K562 (cell line): Measurements from ENCODE around the gene EVI5L. TPM values are rescaled to one million over a fixed set of nuclear protein-coding genes. Genes with fewer than 3 reads are reported as not detected.

Experiments
- ATAC-seq: fragments of 200-7000 bp; cut with Tn5 transposase; 3 replicates; pipeline ENCODE4 v1.9.1; 2020; ENCODE audit warnings: moderate library complexity
- BruUV-seq: library from RNA; stranded (reverse); fragments of 400-500 nt; replicated peaks from 2 replicates; lab custom pipeline; 2021; lab: Mats Ljungman, UMichigan
- CTCF ChIA-PET: fragments of 300-600 bp; formaldehyde crosslinking; extraction: SDS; loops from one replicate; lab custom pipeline; 2021; ENCODE audit warnings: low intra/inter-chr PET ratio; lab: Yijun Ruan, JAX
- POLR2A ChIA-PET: fragments of 300-600, 350-650 bp; sonication (Branson Sonifier 250); formaldehyde crosslinking; extraction: SDS; loops from one replicate; lab custom pipeline; 2021; ENCODE audit warnings: antibody characterized with exemption, inconsistent platforms; lab: Yijun Ruan, JAX
- DNase-seq, 4 experiments: peaks; one replicate each; pipeline versions ENCODE4 v3.0.0 to v3.0.0-alpha.2; 2011 to 2018; ENCODE audit warnings: low spot score in 3 of 4, mixed read lengths in 3 of 4; ENCODE audit errors: extremely low read depth in 1 of 4
- FAIRE-seq: peaks from 2 replicates; lab custom pipeline; 2011; peaks lifted over from hg19 to GRCh38; lab: Jason Lieb, UNC
- H2AFZ ChIP-seq: 2 replicates; pipeline ENCODE4 v1.6.0; 2011; ENCODE audit warnings: low read depth, low read length, control low read depth, inconsistent platforms
- H3K27ac ChIP-seq: fragments of 200-600 bp; 3 replicates; pipeline ENCODE4 v1.8.0; 2011; ENCODE audit warnings: low read depth, mild to moderate bottlenecking, control low read depth, inconsistent platforms, low read length, moderate library complexity, mixed read lengths; ENCODE audit errors: extremely low read depth
- H3K27me3 ChIP-seq, 2 experiments: fragments of 300-600 bp in 1 of 2; 2 replicates in 1 of 2; 3 replicates in 1 of 2; pipeline versions ENCODE4 v1.6.0 to v1.8.0; 2011; ENCODE audit warnings: inconsistent platforms in 2 of 2, low read length in 2 of 2, mild to moderate bottlenecking in 1 of 2, mixed read lengths in 1 of 2, moderate library complexity in 1 of 2; ENCODE audit not compliant: control insufficient read depth in 2 of 2, insufficient read depth in 2 of 2
- H3K36me3 ChIP-seq: fragments of 300-600 bp; 3 replicates; pipeline ENCODE4 v1.8.0; 2011; ENCODE audit warnings: mild to moderate bottlenecking, low read length, inconsistent platforms; ENCODE audit not compliant: control insufficient read depth, insufficient read depth
- H3K4me1 ChIP-seq, 2 experiments: fragments of 200-600 bp in 1 of 2; replicated peaks in 1 of 2; 2 replicates in 1 of 2; 3 replicates in 1 of 2; pipeline versions ENCODE4 v1.5.1 to v1.8.0; 2011; ENCODE audit warnings: inconsistent platforms in 2 of 2, low read length in 2 of 2, mild to moderate bottlenecking in 1 of 2, mixed read lengths in 1 of 2, moderate library complexity in 1 of 2; ENCODE audit not compliant: control insufficient read depth in 2 of 2, insufficient read depth in 2 of 2
- H3K4me2 ChIP-seq: 2 replicates; pipeline ENCODE4 v1.6.1; 2011; ENCODE audit warnings: low read length, control low read depth, inconsistent platforms, mixed read lengths; ENCODE audit not compliant: insufficient read depth
- H3K4me3 ChIP-seq: fragments of 200-600 bp; sonication (generic), shearing (Covaris generic); 2 replicates; pipeline ENCODE4 v1.5.1; 2016; ENCODE audit warnings: control low read depth, inconsistent platforms
- H3K79me2 ChIP-seq: fragments of 200-600 bp; 3 replicates; pipeline ENCODE4 v1.8.0; 2011; ENCODE audit warnings: low read length, inconsistent platforms; ENCODE audit not compliant: control insufficient read depth, insufficient read depth
- H3K9ac ChIP-seq, 2 experiments: 2 replicates each; pipeline versions ENCODE4 v1.6.0 to v1.6.1; 2011; ENCODE audit warnings: low read depth in 2 of 2, low read length in 2 of 2, control low read depth in 1 of 2, inconsistent platforms in 1 of 2, mild to moderate bottlenecking in 1 of 2, mixed read lengths in 1 of 2; ENCODE audit not compliant: insufficient read depth in 1 of 2
- H3K9me1 ChIP-seq: one replicate; pipeline ENCODE4 v1.6.0; 2011; ENCODE audit warnings: inconsistent platforms, mild to moderate bottlenecking, low read length, moderate library complexity; ENCODE audit not compliant: control insufficient read depth, insufficient read depth
- H3K9me3 ChIP-seq: replicated peaks from 2 replicates; pipeline ENCODE4 v1.5.1; 2011; ENCODE audit warnings: low read depth, low read length, inconsistent platforms; ENCODE audit not compliant: control insufficient read depth, insufficient read depth
- H4K20me1 ChIP-seq: replicated peaks from 2 replicates; pipeline ENCODE4 v1.6.1; 2011; ENCODE audit warnings: low read length, inconsistent platforms, mixed read lengths; ENCODE audit not compliant: control insufficient read depth, insufficient read depth
- BRF1 ChIP-seq: IDR thresholded peaks from 3 replicates; pipeline ENCODE4 v1.6.1; 2011; ENCODE audit warnings: borderline replicate concordance, mild to moderate bottlenecking; ENCODE audit not compliant: insufficient read length; ENCODE audit errors: extremely low read depth
- CCNT2 ChIP-seq: IDR thresholded peaks from 2 replicates; pipeline ENCODE4 v1.6.1; 2011; ENCODE audit warnings: borderline replicate concordance, low read depth, mild to moderate bottlenecking, moderate library complexity, mixed read lengths, low read length; ENCODE audit not compliant: insufficient read length; ENCODE audit errors: extremely low read depth
- EWSR1 ChIP-seq: fragments of 450-650 bp; IDR thresholded peaks from 2 replicates; pipeline ENCODE4 v1.6.1; 2018; ENCODE audit warnings: borderline replicate concordance, mild to moderate bottlenecking, low read depth, moderate library complexity; ENCODE audit not compliant: partially characterized antibody
- HMG20A ChIP-seq: fragments of 450-650 bp; formaldehyde crosslinking; conservative IDR thresholded peaks from 2 replicates; pipeline ENCODE4 v1.4.0; 2020; ENCODE audit warnings: mild to moderate bottlenecking, mixed read lengths
- NFIC ChIP-seq: fragments of 450-650 bp; IDR thresholded peaks from 2 replicates; pipeline ENCODE4 v1.6.1; 2017; ENCODE audit warnings: mild to moderate bottlenecking, inconsistent platforms
- SPI1 ChIP-seq: IDR thresholded peaks from 2 replicates; pipeline ENCODE4 v1.6.1; 2011; ENCODE audit warnings: low read depth, low read length, control low read depth, borderline replicate concordance
- ZC3H8 ChIP-seq: fragments of 450-650 bp; IDR thresholded peaks from 2 replicates; pipeline ENCODE4 v1.6.1; 2017
- ZEB2 ChIP-seq: fragments of 450-650 bp; IDR thresholded peaks from 2 replicates; pipeline ENCODE4 v1.6.1; 2016
- ZNF584 ChIP-seq: fragments of 200-800 bp; sonication (Bioruptor generic); IDR thresholded peaks from 2 replicates; pipeline ENCODE4 v1.6.1; 2016; ENCODE audit warnings: low read depth, mild to moderate bottlenecking, missing genetic modification characterization, missing compliant biosample characterization
- WGBS: fragments of 100-300 bp; shearing (Covaris generic); methylation state at CpG from one replicate; pipeline ENCODE4 v1.1.6; 2016; ENCODE audit warnings: low coverage, mixed read lengths; ENCODE audit not compliant: insufficient coverage; ENCODE audit errors: missing lambda C conversion rate; 5-methylcytosine and 5-hydroxymethylcytosine counted together
- in situ Hi-C: fragments of 300-500 bp; cut with MboI; formaldehyde crosslinking; loops from 4 replicates; pipeline ENCODE4 v1.15.0; 2018; ENCODE audit warnings: inconsistent platforms, mixed read lengths
- intact Hi-C: fragments of 100-400 bp; cut with micrococcal nuclease; formaldehyde crosslinking; loops from 2 replicates; pipeline ENCODE4 v1.14.2; 2022
- polyA plus RNA-seq, 8 experiments: library from polyadenylated mRNA; depleted of rRNA in 4 of 8; stranded (reverse) in 5 of 8; unstranded in 3 of 8; fragments of >200 nt; fragmentation: Nextera tagmentation in 2 of 8; fragmentation: Illumina TruSeq in 1 of 8; extraction: Ambion mirVana in 2 of 8; extraction: Trizol in 1 of 8; gene quantifications; 2 replicates each; pipeline versions ENCODE4 v1.2.1 to v1.2.3, GENCODE V29; 2011 to 2014; ENCODE audit warnings: inconsistent platforms in 1 of 8, missing spikeins in 1 of 8
- total RNA-seq, 7 experiments: library from RNA; depleted of rRNA in 6 of 7; stranded (reverse); fragments of >200 nt in 6 of 7; fragmentation: Illumina TruSeq in 2 of 7; extraction: Trizol in 2 of 7; gene quantifications; 2 replicates each; pipeline versions ENCODE4 v1.2.1 to v1.2.3, GENCODE V29; 2011 to 2021; ENCODE audit warnings: low replicate concordance in 1 of 7
- TF ChIP-seq, protein P1 (sequence below): fragments of 450-650 bp; IDR thresholded peaks from 2 replicates; pipeline ENCODE4 v1.6.1; 2016; ENCODE audit warnings: low read depth
- TF ChIP-seq, protein P2 (sequence below): fragments of 250-450 bp; sonication (Bioruptor Pico); IDR thresholded peaks from 2 replicates; pipeline ENCODE4 v1.4.0; 2020; ENCODE audit warnings: mild to moderate bottlenecking
- TF ChIP-seq, protein P3 (sequence below): fragments of 450-650 bp; IDR thresholded peaks from 2 replicates; pipeline ENCODE4 v1.6.1; 2017; ENCODE audit warnings: antibody characterized with exemption

The EVI5L gene
- total and polyA plus RNA-seq, 9 of the 15 experiments (the other 6 are each of a cell fraction or from before 2014, with no cell fraction given) = 0.69 to 1.8 (median 1.2) TPM; not detected in 2

- no peaks in the 10 kb centered on the region for H3K36me3 ChIP-seq
- no peak overlapping the region for H3K27ac ChIP-seq
- ChIA-PET POLR2A (no interaction called here), CTCF (no interaction called here)
- no peak for DNase-seq
- no peak for ATAC-seq
- WGBS = 5% methylated on average over 9 of the region's 10 CpGs
- no peak overlapping the region for H3K4me3 ChIP-seq
- no peaks in the 10 kb centered on the region for H3K9me3 ChIP-seq
- H3K9me1 ChIP-seq = no peaks in the 10 kb centered on the region
- peaks cover 0 to 16% of the 10 kb centered on the region in 2 experiments; a peak in 2 of 5 replicates for H3K4me1 ChIP-seq
- in situ Hi-C loops = no loop called here
- H3K79me2 ChIP-seq = no peaks in the 10 kb centered on the region
- no peaks in the 10 kb centered on the region for H4K20me1 ChIP-seq
- no peak overlapping the region for H3K4me2 ChIP-seq
- intact Hi-C loops = no loop called here
- H3K27me3 ChIP-seq = peaks cover 0 to 25% of the 10 kb centered on the region in 2 experiments; a peak in 3 of 5 replicates
- FAIRE-seq = no peak
- no peak overlapping the region for H3K9ac ChIP-seq
- no peak overlapping the region for H2AFZ ChIP-seq
- BruUV-seq = no TSS peak
- TF ChIP-seq, protein P1, sequence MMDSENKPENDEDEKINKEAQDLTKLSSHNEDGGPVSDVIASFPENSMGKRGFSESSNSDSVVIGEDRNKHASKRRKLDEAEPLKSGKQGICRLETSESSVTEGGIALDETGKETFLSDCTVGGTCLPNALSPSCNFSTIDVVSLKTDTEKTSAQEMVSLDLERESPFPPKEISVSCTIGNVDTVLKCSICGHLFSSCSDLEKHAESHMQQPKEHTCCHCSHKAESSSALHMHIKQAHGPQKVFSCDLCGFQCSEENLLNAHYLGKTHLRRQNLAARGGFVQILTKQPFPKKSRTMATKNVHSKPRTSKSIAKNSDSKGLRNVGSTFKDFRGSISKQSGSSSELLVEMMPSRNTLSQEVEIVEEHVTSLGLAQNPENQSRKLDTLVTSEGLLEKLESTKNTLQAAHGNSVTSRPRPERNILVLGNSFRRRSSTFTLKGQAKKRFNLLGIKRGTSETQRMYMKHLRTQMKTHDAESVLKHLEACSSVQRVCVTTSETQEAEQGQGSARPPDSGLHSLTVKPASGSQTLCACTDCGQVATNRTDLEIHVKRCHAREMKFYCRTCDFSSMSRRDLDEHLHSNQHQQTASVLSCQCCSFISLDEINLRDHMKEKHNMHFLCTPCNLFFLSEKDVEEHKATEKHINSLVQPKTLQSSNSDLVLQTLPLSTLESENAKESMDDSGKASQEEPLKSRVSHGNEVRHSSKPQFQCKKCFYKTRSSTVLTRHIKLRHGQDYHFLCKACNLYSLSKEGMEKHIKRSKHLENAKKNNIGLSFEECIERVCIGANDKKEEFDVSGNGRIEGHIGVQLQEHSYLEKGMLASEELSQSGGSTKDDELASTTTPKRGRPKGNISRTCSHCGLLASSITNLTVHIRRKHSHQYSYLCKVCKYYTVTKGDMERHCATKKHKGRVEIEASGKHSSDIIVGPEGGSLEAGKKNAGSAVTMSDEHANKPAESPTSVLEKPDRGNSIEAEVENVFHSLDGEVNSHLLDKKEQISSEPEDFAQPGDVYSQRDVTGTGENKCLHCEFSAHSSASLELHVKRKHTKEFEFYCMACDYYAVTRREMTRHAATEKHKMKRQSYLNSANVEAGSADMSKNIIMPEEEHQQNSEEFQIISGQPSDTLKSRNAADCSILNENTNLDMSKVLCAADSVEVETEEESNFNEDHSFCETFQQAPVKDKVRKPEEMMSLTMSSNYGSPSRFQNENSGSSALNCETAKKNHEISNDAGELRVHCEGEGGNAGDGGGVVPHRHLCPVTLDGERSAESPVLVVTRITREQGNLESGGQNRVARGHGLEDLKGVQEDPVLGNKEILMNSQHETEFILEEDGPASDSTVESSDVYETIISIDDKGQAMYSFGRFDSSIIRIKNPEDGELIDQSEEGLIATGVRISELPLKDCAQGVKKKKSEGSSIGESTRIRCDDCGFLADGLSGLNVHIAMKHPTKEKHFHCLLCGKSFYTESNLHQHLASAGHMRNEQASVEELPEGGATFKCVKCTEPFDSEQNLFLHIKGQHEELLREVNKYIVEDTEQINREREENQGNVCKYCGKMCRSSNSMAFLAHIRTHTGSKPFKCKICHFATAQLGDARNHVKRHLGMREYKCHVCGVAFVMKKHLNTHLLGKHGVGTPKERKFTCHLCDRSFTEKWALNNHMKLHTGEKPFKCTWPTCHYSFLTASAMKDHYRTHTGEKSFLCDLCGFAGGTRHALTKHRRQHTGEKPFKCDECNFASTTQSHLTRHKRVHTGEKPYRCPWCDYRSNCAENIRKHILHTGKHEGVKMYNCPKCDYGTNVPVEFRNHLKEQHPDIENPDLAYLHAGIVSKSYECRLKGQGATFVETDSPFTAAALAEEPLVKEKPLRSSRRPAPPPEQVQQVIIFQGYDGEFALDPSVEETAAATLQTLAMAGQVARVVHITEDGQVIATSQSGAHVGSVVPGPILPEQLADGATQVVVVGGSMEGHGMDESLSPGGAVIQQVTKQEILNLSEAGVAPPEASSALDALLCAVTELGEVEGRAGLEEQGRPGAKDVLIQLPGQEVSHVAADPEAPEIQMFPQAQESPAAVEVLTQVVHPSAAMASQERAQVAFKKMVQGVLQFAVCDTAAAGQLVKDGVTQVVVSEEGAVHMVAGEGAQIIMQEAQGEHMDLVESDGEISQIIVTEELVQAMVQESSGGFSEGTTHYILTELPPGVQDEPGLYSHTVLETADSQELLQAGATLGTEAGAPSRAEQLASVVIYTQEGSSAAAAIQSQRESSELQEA = no peak
- TF ChIP-seq ZC3H8 = no peak
- TF ChIP-seq, protein P2, sequence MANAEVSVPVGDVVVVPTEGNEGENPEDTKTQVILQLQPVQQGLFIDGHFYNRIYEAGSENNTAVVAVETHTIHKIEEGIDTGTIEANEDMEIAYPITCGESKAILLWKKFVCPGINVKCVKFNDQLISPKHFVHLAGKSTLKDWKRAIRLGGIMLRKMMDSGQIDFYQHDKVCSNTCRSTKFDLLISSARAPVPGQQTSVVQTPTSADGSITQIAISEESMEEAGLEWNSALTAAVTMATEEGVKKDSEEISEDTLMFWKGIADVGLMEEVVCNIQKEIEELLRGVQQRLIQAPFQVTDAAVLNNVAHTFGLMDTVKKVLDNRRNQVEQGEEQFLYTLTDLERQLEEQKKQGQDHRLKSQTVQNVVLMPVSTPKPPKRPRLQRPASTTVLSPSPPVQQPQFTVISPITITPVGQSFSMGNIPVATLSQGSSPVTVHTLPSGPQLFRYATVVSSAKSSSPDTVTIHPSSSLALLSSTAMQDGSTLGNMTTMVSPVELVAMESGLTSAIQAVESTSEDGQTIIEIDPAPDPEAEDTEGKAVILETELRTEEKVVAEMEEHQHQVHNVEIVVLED (CRISPR knock-in tag) = no peak
- no peak for TF ChIP-seq HMG20A (CRISPR knock-in tag)
- TF ChIP-seq ZNF584 (CRISPR knock-in tag) = no peak
- TF ChIP-seq CCNT2 = no peak
- TF ChIP-seq ZEB2 = no peak
- no peak for TF ChIP-seq EWSR1
- TF ChIP-seq, protein P3, sequence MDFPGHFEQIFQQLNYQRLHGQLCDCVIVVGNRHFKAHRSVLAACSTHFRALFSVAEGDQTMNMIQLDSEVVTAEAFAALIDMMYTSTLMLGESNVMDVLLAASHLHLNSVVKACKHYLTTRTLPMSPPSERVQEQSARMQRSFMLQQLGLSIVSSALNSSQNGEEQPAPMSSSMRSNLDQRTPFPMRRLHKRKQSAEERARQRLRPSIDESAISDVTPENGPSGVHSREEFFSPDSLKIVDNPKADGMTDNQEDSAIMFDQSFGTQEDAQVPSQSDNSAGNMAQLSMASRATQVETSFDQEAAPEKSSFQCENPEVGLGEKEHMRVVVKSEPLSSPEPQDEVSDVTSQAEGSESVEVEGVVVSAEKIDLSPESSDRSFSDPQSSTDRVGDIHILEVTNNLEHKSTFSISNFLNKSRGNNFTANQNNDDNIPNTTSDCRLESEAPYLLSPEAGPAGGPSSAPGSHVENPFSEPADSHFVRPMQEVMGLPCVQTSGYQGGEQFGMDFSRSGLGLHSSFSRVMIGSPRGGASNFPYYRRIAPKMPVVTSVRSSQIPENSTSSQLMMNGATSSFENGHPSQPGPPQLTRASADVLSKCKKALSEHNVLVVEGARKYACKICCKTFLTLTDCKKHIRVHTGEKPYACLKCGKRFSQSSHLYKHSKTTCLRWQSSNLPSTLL = no peak
- no peak for TF ChIP-seq SPI1
- no peak for TF ChIP-seq BRF1
- no peak for TF ChIP-seq NFIC
These were observed 42.9 kb upstream of the EVI5L start for GRCh38 chr19:7787141-7787540.
